Pancreas (tissue), 10 donors: ENCODE data around the gene DOCK4. TPM values are rescaled to one million over a fixed set of nuclear protein-coding genes. Genes with fewer than 3 reads are reported as not detected.

Source experiments
- ATAC-seq, 4 donors: fragments of 200-7000 bp; cut with Tn5 transposase; one replicate each; pipeline versions ENCODE4 v1.8.0 to v1.9.1; 2020; ENCODE audit warnings: mild to moderate bottlenecking in 4 of 4, moderate library complexity in 4 of 4
- DNase-seq, 6 donors: peaks; one replicate each; pipeline ENCODE4 v3.0.0-alpha.2; 2020
- FAIRE-seq: peaks from 2 replicates; lab custom pipeline; 2012; peaks lifted over from hg19 to GRCh38; lab: Jason Lieb, UNC
- H3K27ac ChIP-seq, 4 donors: fragments of 200-600 bp; sonication (generic); 1 replicate in 3 of 4; 2 replicates in 1 of 4; pipeline versions ENCODE4 v1.5.0 to v1.8.0; 2020
- H3K27me3 ChIP-seq, 4 donors: fragments of 200-600 bp; one replicate each; pipeline ENCODE4 v1.8.0; 2021
- H3K36me3 ChIP-seq, 3 donors: fragments of 200-600 bp; sonication (generic) in 1 of 3; one replicate each; pipeline versions ENCODE4 v1.5.0 to v1.8.0; 2020 to 2021
- H3K4me1 ChIP-seq, 3 donors: fragments of 200-600 bp; one replicate each; pipeline ENCODE4 v1.8.0; 2021
- H3K4me3 ChIP-seq, 4 donors: fragments of 200-600 bp; sonication (generic) in 2 of 4; one replicate each; pipeline versions ENCODE4 v1.5.0 to v1.8.0; 2020 to 2021
- H3K9me3 ChIP-seq, 4 donors: fragments of 200-600 bp; one replicate each; pipeline ENCODE4 v1.8.0; 2021
- WGBS, 2 donors: extraction: QIAGEN DNeasy Blood & Tissue Kit; methylation state at CpG; one replicate each; pipeline ENCODE4 v1.1.7; 2013; 5-methylcytosine and 5-hydroxymethylcytosine counted together
- intact Hi-C, 3 donors: fragments of 100-400 bp; cut with DNase I; formaldehyde crosslinking; loops; one replicate each; pipeline versions ENCODE4 v1.11.1 to v1.14.2; 2022
- polyA plus RNA-seq, 2 donors: library from polyadenylated mRNA; stranded (reverse); fragments of 200-250 nt; gene quantifications; one replicate each; pipeline ENCODE4 v1.2.3, GENCODE V29; 2013
- total RNA-seq, 6 donors: library from RNA; stranded (reverse); fragmentation: NEBNext Ultra II Directional in 4 of 6; extraction: Animal tissue kit (Norgen Biotek cat#: 25700) in 4 of 6; gene quantifications; one replicate each; pipeline versions ENCODE4 v1.2.1 to v1.2.4, GENCODE V29; 2021 to 2023
- TF ChIP-seq, protein P1 (sequence below), 4 donors: fragments of 200-600 bp; sonication (generic) in 3 of 4; IDR thresholded peaks; one replicate each; pipeline versions ENCODE4 v1.5.0 to v1.8.0; 2021; ENCODE audit warnings: antibody characterized with exemption in 4 of 4
- donor health status: healthy with polysubstance abuse.
- donor health status: DM: no; HTN: no; CAD: no; lungs with moderate emphysema.
- donor health status: DM: no; HTN: no; CAD: no.
- donor health status: control.
- donor health status: control.
- donor health status: Bipolar disorder and iron deficiency.
- donor health status: DM: yes; HTN: yes; CAD: no.
- donor health status: DM: no; HTN: no; CAD: no.
- donor health status: DM: no; HTN: no; CAD: no.
- donor health status: DM: yes; HTN: yes; CAD: no.

Gene DOCK4
- total and polyA plus RNA-seq, 8 donors: 5.4 to 15.5 (median 6.1) TPM

DNA sequence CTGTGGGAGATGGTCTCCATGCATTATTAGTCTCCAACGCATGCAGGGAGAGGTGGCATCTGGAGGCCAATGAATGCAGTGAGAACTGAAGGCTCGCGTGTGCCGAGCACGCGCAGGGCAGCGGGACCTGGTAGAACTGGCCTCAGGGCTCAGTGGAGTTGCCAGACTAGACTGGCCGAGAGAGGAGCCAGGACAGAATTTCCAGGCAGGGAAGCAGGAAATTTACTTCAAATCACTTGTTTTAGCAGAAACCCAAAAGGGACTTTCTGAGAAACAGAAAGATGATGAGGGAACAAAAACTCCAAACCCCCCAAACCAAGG is 332.9 kb downstream of the DOCK4 start:
- ATAC-seq (no peak), DNase-seq (no peak), FAIRE-seq (no peak)
- intact Hi-C loops: no loop called here
- Histone ChIP-seq H3K4me3 (no peak overlapping the region), H3K4me1 (no peaks in the 10 kb centered on the region), H3K36me3 (no peaks in the 10 kb centered on the region), H3K27me3 (no peaks in the 10 kb centered on the region), H3K9me3 (no peaks in the 10 kb centered on the region), H3K27ac (no peak overlapping the region)
- TF ChIP-seq, protein P1, sequence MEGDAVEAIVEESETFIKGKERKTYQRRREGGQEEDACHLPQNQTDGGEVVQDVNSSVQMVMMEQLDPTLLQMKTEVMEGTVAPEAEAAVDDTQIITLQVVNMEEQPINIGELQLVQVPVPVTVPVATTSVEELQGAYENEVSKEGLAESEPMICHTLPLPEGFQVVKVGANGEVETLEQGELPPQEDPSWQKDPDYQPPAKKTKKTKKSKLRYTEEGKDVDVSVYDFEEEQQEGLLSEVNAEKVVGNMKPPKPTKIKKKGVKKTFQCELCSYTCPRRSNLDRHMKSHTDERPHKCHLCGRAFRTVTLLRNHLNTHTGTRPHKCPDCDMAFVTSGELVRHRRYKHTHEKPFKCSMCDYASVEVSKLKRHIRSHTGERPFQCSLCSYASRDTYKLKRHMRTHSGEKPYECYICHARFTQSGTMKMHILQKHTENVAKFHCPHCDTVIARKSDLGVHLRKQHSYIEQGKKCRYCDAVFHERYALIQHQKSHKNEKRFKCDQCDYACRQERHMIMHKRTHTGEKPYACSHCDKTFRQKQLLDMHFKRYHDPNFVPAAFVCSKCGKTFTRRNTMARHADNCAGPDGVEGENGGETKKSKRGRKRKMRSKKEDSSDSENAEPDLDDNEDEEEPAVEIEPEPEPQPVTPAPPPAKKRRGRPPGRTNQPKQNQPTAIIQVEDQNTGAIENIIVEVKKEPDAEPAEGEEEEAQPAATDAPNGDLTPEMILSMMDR (IDR thresholded peaks at IDR 0.05): no peak
- 83 to 88% methylated on average over 8 of the region's 8 CpGs for WGBS, 2 donors

DNA sequence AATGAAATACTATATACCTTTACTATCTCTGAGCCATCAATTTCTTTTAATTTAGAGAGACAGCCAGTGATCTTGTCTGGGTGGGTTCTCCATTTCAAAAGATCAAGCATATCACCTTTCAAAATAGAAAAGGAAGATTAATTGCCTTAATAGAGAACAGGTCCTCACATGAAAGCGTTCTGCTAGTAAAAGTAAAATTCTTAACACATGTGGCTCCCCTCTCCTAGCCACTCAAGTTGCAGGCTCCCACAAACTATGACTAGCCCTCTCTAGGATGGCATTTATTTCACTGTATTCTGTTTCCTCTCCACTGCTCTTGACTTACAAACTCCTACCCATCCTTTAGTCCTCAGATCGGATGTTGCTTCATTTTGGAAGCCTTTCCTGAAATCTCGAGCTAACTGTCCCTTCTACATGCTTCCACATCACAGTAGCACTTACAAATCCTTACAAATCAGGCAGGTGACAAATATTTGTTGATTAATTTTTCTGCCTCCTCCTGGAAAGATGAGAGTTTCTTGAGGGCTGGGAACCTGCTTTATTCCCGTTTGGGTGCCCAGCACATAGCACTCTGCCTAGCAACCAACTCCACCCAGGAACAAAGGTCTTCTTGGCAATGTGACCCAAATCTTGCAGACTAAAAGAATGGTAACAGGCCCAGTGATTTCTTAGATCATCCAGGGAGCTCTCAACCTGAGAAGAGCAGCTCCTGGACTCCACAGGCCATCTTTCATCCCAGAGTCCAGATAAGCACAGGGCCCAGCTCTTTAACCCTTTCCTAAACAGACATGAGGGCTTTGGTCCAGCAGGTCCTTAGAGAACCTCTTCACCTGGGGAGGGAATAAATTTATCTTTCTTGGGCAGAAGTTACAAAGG is 333.5 kb downstream of the DOCK4 start:
- Histone ChIP-seq H3K27ac (no peak overlapping the region), H3K4me3 (no peak overlapping the region), H3K27me3 (no peaks in the 10 kb centered on the region), H3K36me3 (no peaks in the 10 kb centered on the region), H3K4me1 (no peaks in the 10 kb centered on the region), H3K9me3 (no peaks in the 10 kb centered on the region)
- intact Hi-C loops: no loop called here
- FAIRE-seq (no peak), ATAC-seq (no peak), DNase-seq (no peak)
- 69 to 70% methylated on average over 4 of the region's 4 CpGs for WGBS, 2 donors
- TF ChIP-seq, protein P1 (IDR thresholded peaks at IDR 0.05): no peak

DNA sequence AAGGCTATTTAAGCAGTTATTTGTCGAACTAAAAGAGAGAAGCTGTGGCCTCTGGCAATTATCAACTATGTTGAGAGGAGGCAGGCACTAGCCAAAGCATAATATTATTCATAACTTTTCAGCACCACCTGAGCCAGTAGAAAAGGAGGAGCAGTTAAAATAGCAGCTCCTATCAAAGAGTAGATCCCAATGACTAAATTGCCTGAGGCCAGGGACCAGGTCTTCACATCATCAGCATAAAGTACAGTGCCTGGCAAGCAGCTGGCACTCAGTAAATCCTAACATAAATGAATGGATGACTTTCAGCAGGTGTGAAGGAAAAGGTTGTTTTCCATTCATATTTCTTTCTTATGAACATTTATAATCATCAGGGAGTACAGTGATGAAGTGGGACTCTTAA is 334.9 kb downstream of the DOCK4 start:
- ATAC-seq: no peak
- Histone ChIP-seq H3K4me1 (no peaks in the 10 kb centered on the region), H3K27ac (no peak overlapping the region), H3K27me3 (no peaks in the 10 kb centered on the region), H3K4me3 (no peak overlapping the region), H3K9me3 (no peaks in the 10 kb centered on the region), H3K36me3 (no peaks in the 10 kb centered on the region)
- FAIRE-seq: no peak
- 54 to 57% methylated on average over 1 of the region's 1 CpG for WGBS, 2 donors
- intact Hi-C loops: no loop called here
- DNase-seq: no peak
- TF ChIP-seq, protein P1 (IDR thresholded peaks at IDR 0.05): no peak

DNA sequence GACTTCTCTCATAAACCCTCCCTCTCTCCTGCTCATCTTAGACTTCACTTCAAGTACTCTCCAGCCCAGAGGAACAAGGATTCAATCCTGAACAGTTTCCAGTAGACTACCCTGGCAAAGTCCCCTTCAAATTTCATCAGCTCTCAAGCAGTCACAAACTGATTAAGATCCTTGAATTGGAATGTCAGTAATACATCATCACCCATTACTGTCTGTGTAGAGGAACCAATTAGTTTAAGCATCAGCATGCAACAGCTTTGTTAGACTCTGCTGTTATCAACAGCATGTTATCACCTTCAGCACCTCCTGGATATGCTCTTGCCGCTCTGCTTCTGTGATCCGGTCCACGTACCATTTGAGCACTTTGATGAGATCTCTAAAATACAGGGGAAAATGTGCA is 336.9 kb downstream of the DOCK4 start:
- no peaks in the 10 kb centered on the region for H3K27me3 ChIP-seq
- ATAC-seq (no peak), FAIRE-seq (no peak), DNase-seq (no peak)
- H3K4me3 ChIP-seq: no peak overlapping the region
- H3K9me3 ChIP-seq: no peaks in the 10 kb centered on the region
- H3K36me3 ChIP-seq: no peaks in the 10 kb centered on the region
- 96 to 97% methylated on average over 3 of the region's 3 CpGs for WGBS, 2 donors
- intact Hi-C loops: no loop called here
- TF ChIP-seq, protein P1 (IDR thresholded peaks at IDR 0.05): no peak
- H3K27ac ChIP-seq: no peak overlapping the region
- no peaks in the 10 kb centered on the region for H3K4me1 ChIP-seq

DNA sequence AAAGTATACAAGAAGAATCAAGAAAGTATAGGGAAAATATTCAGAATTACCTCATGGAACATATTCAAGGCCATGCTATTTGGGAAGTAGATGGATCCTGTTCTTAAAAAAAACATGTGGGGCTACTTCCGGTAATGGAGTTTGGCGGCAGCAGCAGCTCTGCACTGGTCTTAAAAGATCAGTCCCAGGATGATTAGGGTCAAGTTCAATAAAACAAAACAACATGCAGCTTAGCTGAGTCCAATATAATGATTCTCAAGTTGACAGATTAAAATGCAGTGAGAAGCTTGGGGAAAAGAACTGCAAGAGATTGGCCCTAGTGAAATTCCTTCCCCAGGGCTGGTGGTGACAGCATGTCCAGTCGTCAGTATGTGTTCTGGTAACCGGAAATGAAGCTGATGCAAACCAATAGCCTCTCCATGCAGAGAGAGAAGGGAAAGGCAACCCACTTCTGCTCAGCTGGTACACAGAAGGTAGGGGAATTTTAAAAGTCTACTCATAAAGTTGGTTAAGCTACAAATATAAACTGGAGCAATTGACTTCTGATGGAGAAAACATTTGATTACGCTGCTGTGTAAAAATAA is 338.8 kb downstream of the DOCK4 start:
- Histone ChIP-seq H3K4me3 (no peak overlapping the region), H3K27ac (no peak overlapping the region), H3K27me3 (no peaks in the 10 kb centered on the region), H3K4me1 (no peaks in the 10 kb centered on the region), H3K9me3 (no peaks in the 10 kb centered on the region), H3K36me3 (no peaks in the 10 kb centered on the region)
- DNase-seq: no peak
- ATAC-seq: no peak
- no peak for FAIRE-seq
- 90 to 93% methylated on average over 5 of the region's 5 CpGs for WGBS, 2 donors
- TF ChIP-seq, protein P1 (IDR thresholded peaks at IDR 0.05): no peak
- intact Hi-C loops: no loop called here
